Mesothelial cell of epicardium (in vitro differentiated cells): ENCODE results near the gene TYRP1. TPM values are rescaled to one million over a fixed set of nuclear protein-coding genes. Genes with fewer than 3 reads are reported as not detected.

Experiments
- DNase-seq, 2 experiments: peaks; one replicate each; pipeline ENCODE4 v3.0.0; 2021; ENCODE audit warnings: low spot score in 2 of 2; ENCODE audit not compliant: unreplicated experiment in 2 of 2
- H3K27ac Mint-ChIP-seq: 2 replicates; pipeline ENCODE4 v1.8.0; 2021; ENCODE audit warnings: mixed read lengths
- H3K27me3 Mint-ChIP-seq: 2 replicates; pipeline ENCODE4 v1.8.0; 2021; ENCODE audit warnings: low read depth, mixed read lengths
- H3K36me3 Mint-ChIP-seq: 2 replicates; pipeline ENCODE4 v1.8.0; 2021; ENCODE audit warnings: mixed read lengths
- H3K4me1 Mint-ChIP-seq: 2 replicates; pipeline ENCODE4 v1.8.0; 2021; ENCODE audit warnings: mixed read lengths
- H3K4me3 Mint-ChIP-seq: 2 replicates; pipeline ENCODE4 v1.8.0; 2021; ENCODE audit warnings: mild to moderate bottlenecking, moderate library complexity, mixed read lengths
- H3K9me3 Mint-ChIP-seq: 2 replicates; pipeline ENCODE4 v1.8.0; 2021; ENCODE audit warnings: mixed read lengths
- CTCF ChIP-seq: fragments of 200-600 bp; sonication (generic); IDR thresholded peaks from one replicate; pipeline ENCODE4 v1.5.0; 2021; ENCODE audit warnings: antibody characterized with exemption; ENCODE audit not compliant: unreplicated experiment
- total RNA-seq: library from RNA; stranded (reverse); gene quantifications from 3 replicates; pipeline ENCODE4 v1.2.1, GENCODE V29; 2021

TYRP1 gene
- total RNA-seq, 1 donor from 2014 or later = 0.42 TPM

GRCh38 chr9:12657233-12657632, 36.0 kb upstream of the TYRP1 start:
- Mint-ChIP-seq H3K4me1 (no peaks in the 10 kb centered on the region), H3K36me3 (peaks cover 1% of the 10 kb centered on the region), H3K27ac (no peak overlapping the region), H3K4me3 (no peak overlapping the region), H3K27me3 (no peaks in the 10 kb centered on the region), H3K9me3 (peaks cover 25% of the 10 kb centered on the region)
- TF ChIP-seq CTCF = no peak
- no peak for DNase-seq

DNA sequence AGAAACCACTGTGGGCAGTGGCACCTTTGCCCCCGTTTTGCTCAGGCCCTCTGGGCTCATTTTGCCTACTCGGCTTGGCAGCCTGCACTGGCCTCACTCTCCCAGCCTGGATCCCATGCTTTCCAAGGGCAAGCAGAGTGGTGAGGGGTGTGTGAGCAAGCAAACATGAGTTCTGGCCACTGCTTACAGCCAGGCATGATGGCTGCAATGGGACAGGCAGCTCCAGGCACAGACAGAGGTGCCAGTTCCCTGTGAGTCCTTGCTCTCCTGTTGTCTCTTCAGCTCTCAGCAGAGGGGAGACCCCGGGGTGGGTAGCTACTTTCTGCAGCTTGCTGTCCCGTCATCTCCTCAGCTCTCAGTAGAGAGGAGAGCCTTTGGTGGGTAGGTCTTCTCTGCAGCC, 35.2 kb upstream of the TYRP1 start:
- DNase-seq = no peak
- Mint-ChIP-seq H3K36me3 (peaks cover 1% of the 10 kb centered on the region), H3K9me3 (peaks cover 32% of the 10 kb centered on the region)

GRCh38 chr9:12658531-12659209, 34.5 kb upstream of the TYRP1 start:
- no peak overlapping the region for H3K4me3 Mint-ChIP-seq
- no peak for TF ChIP-seq CTCF
- no peaks in the 10 kb centered on the region for H3K4me1 Mint-ChIP-seq
- H3K27ac Mint-ChIP-seq = no peak overlapping the region
- H3K27me3 Mint-ChIP-seq = no peaks in the 10 kb centered on the region
- peaks cover 39% of the 10 kb centered on the region for H3K9me3 Mint-ChIP-seq
- no peak for DNase-seq
- H3K36me3 Mint-ChIP-seq = peaks cover 1% of the 10 kb centered on the region

More for the DNA sequence above, 35.2 kb upstream of the TYRP1 start:
- no peaks in the 10 kb centered on the region for H3K4me1 Mint-ChIP-seq
- H3K27ac Mint-ChIP-seq = no peak overlapping the region
- TF ChIP-seq CTCF = no peak
- no peak overlapping the region for H3K4me3 Mint-ChIP-seq
- H3K27me3 Mint-ChIP-seq = no peaks in the 10 kb centered on the region

- no peak for TF ChIP-seq CTCF
- DNase-seq = no peak
- H3K9me3 Mint-ChIP-seq = peaks cover 43% of the 10 kb centered on the region
- H3K27me3 Mint-ChIP-seq = no peaks in the 10 kb centered on the region
- H3K4me3 Mint-ChIP-seq = no peak overlapping the region
- H3K27ac Mint-ChIP-seq = no peak overlapping the region
- no peaks in the 10 kb centered on the region for H3K4me1 Mint-ChIP-seq
- H3K36me3 Mint-ChIP-seq = peaks cover 1% of the 10 kb centered on the region
These were observed 34.0 kb upstream of the TYRP1 start for GRCh38 chr9:12659220-12659619.

GRCh38 chr9:12666813-12667212, 26.4 kb upstream of the TYRP1 start:
- DNase-seq = no peak
- Mint-ChIP-seq H3K4me1 (no peaks in the 10 kb centered on the region), H3K27me3 (no peaks in the 10 kb centered on the region), H3K36me3 (no peaks in the 10 kb centered on the region), H3K9me3 (peaks cover 25% of the 10 kb centered on the region), H3K27ac (no peak overlapping the region), H3K4me3 (no peak overlapping the region)
- no peak for TF ChIP-seq CTCF

GRCh38 chr9:12667892-12668291, 25.3 kb upstream of the TYRP1 start:
- H3K27ac Mint-ChIP-seq = no peak overlapping the region
- H3K4me1 Mint-ChIP-seq = no peaks in the 10 kb centered on the region
- TF ChIP-seq CTCF = no peak
- H3K9me3 Mint-ChIP-seq = peaks cover 16% of the 10 kb centered on the region
- no peak for DNase-seq
- H3K4me3 Mint-ChIP-seq = no peak overlapping the region
- no peaks in the 10 kb centered on the region for H3K36me3 Mint-ChIP-seq
- H3K27me3 Mint-ChIP-seq = no peaks in the 10 kb centered on the region
